SK-N-SH treated with all-trans-retinoic acid at 6 μM for 48 hours (cell line): ENCODE results near the gene IGF2BP1.

ENCODE experiments used
- ATAC-seq: fragments of 200-7000 bp; cut with Tn5 transposase; 3 replicates; pipeline ENCODE4 v1.9.1; 2020; ENCODE audit warnings: mild to moderate bottlenecking, moderate library complexity
- ARNTL ChIP-seq: fragments of 450-650 bp; formaldehyde crosslinking; IDR thresholded peaks from 2 replicates; pipeline ENCODE4 v1.5.0; 2020; ENCODE audit warnings: low read depth, mild to moderate bottlenecking, moderate library complexity, borderline replicate concordance
- BACH2 ChIP-seq: fragments of 250-450 bp; sonication (Bioruptor Pico); IDR thresholded peaks from 2 replicates; pipeline ENCODE4 v1.9.0; 2021; ENCODE audit warnings: mild to moderate bottlenecking, borderline replicate concordance
- CREB5 ChIP-seq: fragments of 250-450 bp; sonication (Bioruptor Pico); IDR thresholded peaks from 2 replicates; pipeline ENCODE4 v1.5.1; 2020; ENCODE audit warnings: low read depth, mild to moderate bottlenecking, moderate library complexity
- ESRRG ChIP-seq: fragments of 250-450 bp; sonication (Bioruptor Pico); IDR thresholded peaks from 2 replicates; pipeline ENCODE4 v1.6.1; 2021; ENCODE audit warnings: mild to moderate bottlenecking
- GLIS3 ChIP-seq: fragments of 250-450 bp; sonication (Bioruptor Pico); IDR thresholded peaks from 2 replicates; pipeline ENCODE4 v1.5.0; 2020; ENCODE audit warnings: mild to moderate bottlenecking, moderate library complexity
- ISL1 ChIP-seq: fragments of 250-450 bp; sonication (Bioruptor Pico); IDR thresholded peaks from 2 replicates; pipeline ENCODE4 v2.1.2; 2022; ENCODE audit warnings: mild to moderate bottlenecking, moderate library complexity
- OSR1 ChIP-seq: fragments of 250-450 bp; sonication (Bioruptor Pico); IDR thresholded peaks from 2 replicates; pipeline ENCODE4 v1.8.0; 2022; ENCODE audit warnings: moderate library complexity, mild to moderate bottlenecking, inconsistent platforms
- PATZ1 ChIP-seq: fragments of 250-450 bp; sonication (Bioruptor Pico); IDR thresholded peaks from 2 replicates; pipeline ENCODE4 v1.8.0; 2020; ENCODE audit warnings: mild to moderate bottlenecking, moderate library complexity, borderline replicate concordance
- PPARA ChIP-seq: fragments of 250-450 bp; sonication (Bioruptor Pico); IDR thresholded peaks from 2 replicates; pipeline ENCODE4 v1.5.0; 2020; ENCODE audit warnings: mild to moderate bottlenecking, borderline replicate concordance
- RARB ChIP-seq: fragments of 250-450 bp; sonication (Bioruptor Pico); IDR thresholded peaks from 2 replicates; pipeline ENCODE4 v1.8.0; 2021; ENCODE audit warnings: mild to moderate bottlenecking, moderate library complexity
- SNAI2 ChIP-seq: fragments of 250-450 bp; sonication (Bioruptor Pico); IDR thresholded peaks from 2 replicates; pipeline ENCODE4 v1.5.0; 2020; ENCODE audit warnings: mild to moderate bottlenecking, moderate library complexity
- TCF4 ChIP-seq: fragments of 250-450 bp; sonication (Bioruptor Pico); IDR thresholded peaks from 2 replicates; pipeline ENCODE4 v1.8.0; 2021; ENCODE audit warnings: mild to moderate bottlenecking, moderate library complexity, borderline replicate concordance
- TOX ChIP-seq: fragments of 250-450 bp; sonication (Bioruptor Pico); IDR thresholded peaks from 2 replicates; pipeline ENCODE4 v1.8.0; 2021; ENCODE audit warnings: mild to moderate bottlenecking, moderate library complexity, borderline replicate concordance
- ZC3H10 ChIP-seq: fragments of 250-450 bp; sonication (Bioruptor Pico); IDR thresholded peaks from 2 replicates; pipeline ENCODE4 v1.5.1; 2021; ENCODE audit warnings: mild to moderate bottlenecking, moderate library complexity
- ZFP3 ChIP-seq: fragments of 250-450 bp; sonication (Bioruptor Pico); IDR thresholded peaks from 2 replicates; pipeline ENCODE4 v1.5.0; 2020; ENCODE audit warnings: mild to moderate bottlenecking, moderate library complexity
- ZFP30 ChIP-seq: fragments of 450-650 bp; formaldehyde crosslinking; IDR thresholded peaks from 2 replicates; pipeline ENCODE4 v1.5.0; 2022; ENCODE audit warnings: mild to moderate bottlenecking, moderate library complexity
- ZNF565 ChIP-seq: fragments of 450-650 bp; formaldehyde crosslinking; conservative IDR thresholded peaks from 2 replicates; pipeline ENCODE4 v1.5.0; 2020; ENCODE audit warnings: low read depth, mild to moderate bottlenecking, moderate library complexity
- ZNF70 ChIP-seq: fragments of 450-650 bp; formaldehyde crosslinking; IDR thresholded peaks from 2 replicates; pipeline ENCODE4 v1.5.0; 2020; ENCODE audit warnings: mild to moderate bottlenecking, moderate library complexity
- ZNF8 ChIP-seq: fragments of 450-650 bp; formaldehyde crosslinking; IDR thresholded peaks from 2 replicates; pipeline ENCODE4 v1.5.0; 2020; ENCODE audit warnings: mild to moderate bottlenecking, moderate library complexity
- TF ChIP-seq, protein P1 (sequence below): fragments of 250-450 bp; sonication (Bioruptor Pico); IDR thresholded peaks from 2 replicates; pipeline ENCODE4 v1.5.1; 2021; ENCODE audit warnings: mild to moderate bottlenecking, moderate library complexity
- TF ChIP-seq, protein P2 (sequence below): fragments of 250-450 bp; sonication (Bioruptor Pico); IDR thresholded peaks from 2 replicates; pipeline ENCODE4 v1.8.0; 2021; ENCODE audit warnings: low read depth, mild to moderate bottlenecking, moderate library complexity, borderline replicate concordance

Gene IGF2BP1

DNA sequence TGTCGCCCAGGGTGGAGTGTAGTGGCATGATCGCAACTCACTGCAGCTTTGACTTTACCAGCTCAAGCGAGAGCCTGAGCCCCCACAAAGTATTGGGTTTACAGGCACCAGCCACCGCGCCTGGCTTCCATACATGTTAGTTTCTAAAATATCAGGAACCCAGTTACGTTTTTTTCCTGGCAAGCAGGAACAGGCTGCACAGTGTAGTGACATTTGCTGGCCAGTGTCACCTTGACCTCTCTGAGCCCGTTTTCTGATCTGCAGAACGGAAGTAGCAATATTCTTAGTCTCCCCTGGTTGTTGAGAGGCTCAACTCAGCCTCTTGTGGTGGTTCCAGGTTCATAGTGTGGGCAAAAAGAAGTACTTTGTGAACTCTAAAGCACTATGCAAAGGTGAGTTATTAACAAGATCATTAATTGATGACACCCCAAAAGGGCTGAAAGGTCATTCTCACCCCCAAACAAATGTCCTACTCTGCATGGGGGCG, 15.6 kb downstream of the IGF2BP1 start:
- ATAC-seq, result no peak

DNA sequence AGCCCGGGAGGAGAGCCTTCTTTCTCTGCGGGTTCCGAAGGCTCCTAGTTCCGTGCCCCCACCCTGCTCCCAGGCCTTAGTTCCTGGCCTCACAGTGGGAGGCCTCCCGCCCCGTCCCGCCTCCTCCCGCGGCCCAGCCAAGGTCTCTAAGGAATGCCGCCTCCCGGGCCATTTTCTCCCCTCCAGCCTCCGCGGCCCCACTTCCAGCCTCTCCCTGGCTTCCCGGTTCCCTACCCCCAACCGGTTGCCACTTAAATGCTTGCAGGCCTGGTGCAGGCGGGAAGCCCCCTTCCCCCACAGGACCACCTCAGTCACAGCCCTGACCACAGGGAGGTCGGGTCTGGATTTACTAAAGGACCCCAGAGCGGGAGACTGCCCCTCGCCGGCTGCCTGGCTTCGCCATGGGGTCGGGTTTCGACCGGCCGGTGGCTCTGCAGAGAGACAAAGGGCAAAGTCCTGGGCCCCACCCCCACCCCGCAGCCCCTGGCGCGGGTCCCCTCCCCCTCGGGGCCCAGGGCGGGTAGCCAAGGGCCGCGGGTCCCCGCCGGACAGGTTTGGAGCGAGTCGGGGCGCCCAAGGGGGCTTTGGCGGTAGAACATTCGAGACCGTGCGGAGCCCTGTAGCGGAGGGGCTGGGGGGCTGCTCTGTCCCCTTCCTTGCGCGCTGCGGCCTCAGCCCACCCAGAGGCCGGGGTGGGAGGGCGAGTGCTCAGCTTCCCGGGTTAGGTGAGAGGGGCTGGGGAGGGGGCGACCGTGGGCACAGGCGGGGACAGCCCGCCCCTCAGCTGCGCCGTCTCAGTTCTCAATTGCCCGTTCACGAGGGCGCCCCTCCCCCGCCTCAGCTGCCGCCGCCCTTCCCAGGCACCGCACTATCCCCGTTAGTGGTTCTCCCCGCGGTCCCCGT, 16.4 kb downstream of the IGF2BP1 start:
- no peak; the same call in 1 of the 3 replicates for ATAC-seq
- no peak for TF ChIP-seq ISL1 (CRISPR knock-in tag)
- TF ChIP-seq ZC3H10, result no peak
- TF ChIP-seq ARNTL (CRISPR knock-in tag), result no peak
- no peak for TF ChIP-seq ZFP3 (CRISPR knock-in tag)
- TF ChIP-seq ZNF565 (CRISPR knock-in tag), result no peak
- no peak for TF ChIP-seq OSR1
- TF ChIP-seq ZNF70 (CRISPR knock-in tag), result no peak
- no peak for TF ChIP-seq ZFP30
- TF ChIP-seq ESRRG (CRISPR knock-in tag), result no peak

More for the DNA sequence above, 15.6 kb downstream of the IGF2BP1 start:
- TF ChIP-seq OSR1 (no peak), ZNF565 (CRISPR knock-in tag) (no peak), RARB (no peak), GLIS3 (no peak), BACH2 (CRISPR knock-in tag) (no peak), PATZ1 (CRISPR knock-in tag) (no peak), TOX (CRISPR knock-in tag) (no peak), CREB5 (CRISPR knock-in tag) (no peak), TCF4 (CRISPR knock-in tag) (no peak), ZNF8 (CRISPR knock-in tag) (no peak), SNAI2 (CRISPR knock-in tag) (no peak), ARNTL (CRISPR knock-in tag) (no peak), ZNF70 (CRISPR knock-in tag) (no peak), ZFP3 (CRISPR knock-in tag) (no peak)
- TF ChIP-seq, protein P1, sequence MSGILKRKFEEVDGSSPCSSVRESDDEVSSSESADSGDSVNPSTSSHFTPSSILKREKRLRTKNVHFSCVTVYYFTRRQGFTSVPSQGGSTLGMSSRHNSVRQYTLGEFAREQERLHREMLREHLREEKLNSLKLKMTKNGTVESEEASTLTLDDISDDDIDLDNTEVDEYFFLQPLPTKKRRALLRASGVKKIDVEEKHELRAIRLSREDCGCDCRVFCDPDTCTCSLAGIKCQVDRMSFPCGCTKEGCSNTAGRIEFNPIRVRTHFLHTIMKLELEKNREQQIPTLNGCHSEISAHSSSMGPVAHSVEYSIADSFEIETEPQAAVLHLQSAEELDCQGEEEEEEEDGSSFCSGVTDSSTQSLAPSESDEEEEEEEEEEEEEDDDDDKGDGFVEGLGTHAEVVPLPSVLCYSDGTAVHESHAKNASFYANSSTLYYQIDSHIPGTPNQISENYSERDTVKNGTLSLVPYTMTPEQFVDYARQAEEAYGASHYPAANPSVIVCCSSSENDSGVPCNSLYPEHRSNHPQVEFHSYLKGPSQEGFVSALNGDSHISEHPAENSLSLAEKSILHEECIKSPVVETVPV (CRISPR knock-in tag), result no peak
- TF ChIP-seq, all 23 proteins: peak for 0

- TF ChIP-seq PATZ1 (CRISPR knock-in tag) (no peak), OSR1 (no peak), ZC3H10 (no peak), CREB5 (CRISPR knock-in tag) (no peak), ZNF8 (CRISPR knock-in tag) (no peak), GLIS3 (no peak), ZFP3 (CRISPR knock-in tag) (no peak), ZFP30 (no peak), TOX (CRISPR knock-in tag) (no peak), RARB (no peak), ISL1 (CRISPR knock-in tag) (no peak), PPARA (CRISPR knock-in tag) (no peak), TCF4 (CRISPR knock-in tag) (no peak), ARNTL (CRISPR knock-in tag) (no peak), ZNF70 (CRISPR knock-in tag) (no peak), ZNF565 (CRISPR knock-in tag) (no peak)
- TF ChIP-seq, protein P1 (CRISPR knock-in tag), result no peak
- TF ChIP-seq, protein P2, sequence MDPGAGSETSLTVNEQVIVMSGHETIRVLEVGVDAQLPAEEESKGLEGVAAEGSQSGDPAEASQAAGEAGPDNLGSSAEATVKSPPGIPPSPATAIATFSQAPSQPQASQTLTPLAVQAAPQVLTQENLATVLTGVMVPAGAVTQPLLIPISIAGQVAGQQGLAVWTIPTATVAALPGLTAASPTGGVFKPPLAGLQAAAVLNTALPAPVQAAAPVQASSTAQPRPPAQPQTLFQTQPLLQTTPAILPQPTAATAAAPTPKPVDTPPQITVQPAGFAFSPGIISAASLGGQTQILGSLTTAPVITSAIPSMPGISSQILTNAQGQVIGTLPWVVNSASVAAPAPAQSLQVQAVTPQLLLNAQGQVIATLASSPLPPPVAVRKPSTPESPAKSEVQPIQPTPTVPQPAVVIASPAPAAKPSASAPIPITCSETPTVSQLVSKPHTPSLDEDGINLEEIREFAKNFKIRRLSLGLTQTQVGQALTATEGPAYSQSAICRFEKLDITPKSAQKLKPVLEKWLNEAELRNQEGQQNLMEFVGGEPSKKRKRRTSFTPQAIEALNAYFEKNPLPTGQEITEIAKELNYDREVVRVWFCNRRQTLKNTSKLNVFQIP (CRISPR knock-in tag), result no peak
- no peak for ATAC-seq
These were observed 18.2 kb downstream of the IGF2BP1 start for GRCh38 chr17:49015179-49015923.
